Endothelial cell of umbilical vein (primary cell): ENCODE results near the gene RNF214. TPM values are rescaled to one million over a fixed set of nuclear protein-coding genes. Genes with fewer than 3 reads are reported as not detected.

ENCODE experiments used
- BruUV-seq: library from RNA; stranded (reverse); fragments of 400-500 nt; replicated peaks from 2 replicates; lab custom pipeline; 2021; lab: Mats Ljungman, UMichigan
- CTCF ChIA-PET: fragments of 300-600, 350-600 bp; sonication (Branson Sonifier 250); formaldehyde crosslinking; loops from one replicate; lab custom pipeline; 2021; ENCODE audit warnings: antibody characterized with exemption, inconsistent platforms; lab: Charles Lee
- POLR2A ChIA-PET: fragments of 300-600, 350-600 bp; sonication (Branson Sonifier 250); formaldehyde crosslinking; loops from one replicate; lab custom pipeline; 2021; ENCODE audit warnings: antibody characterized with exemption, inconsistent platforms; lab: Charles Lee
- DNase-seq: peaks from one replicate; pipeline ENCODE4 v3.0.0-alpha.2; 2011; ENCODE audit warnings: low read depth, low spot score
- FAIRE-seq: peaks from 2 replicates; lab custom pipeline; 2011; peaks lifted over from hg19 to GRCh38; lab: Jason Lieb, UNC
- H2AFZ ChIP-seq: 2 replicates; pipeline ENCODE4 v1.6.0; 2012; ENCODE audit warnings: low read depth, low read length, control low read depth, inconsistent platforms
- H3K27ac ChIP-seq: 2 replicates; pipeline ENCODE4 v1.5.1; 2011; ENCODE audit warnings: low read depth, mild to moderate bottlenecking, control low read depth, low read length, moderate library complexity; ENCODE audit not compliant: insufficient read depth
- H3K27me3 ChIP-seq, 2 experiments: 2 replicates each; pipeline versions ENCODE4 v1.6.0 to v1.6.1; 2011; ENCODE audit warnings: low read length in 2 of 2, mixed read lengths in 1 of 2; ENCODE audit not compliant: control insufficient read depth in 2 of 2, insufficient read depth in 2 of 2
- H3K36me3 ChIP-seq, 2 experiments: 2 replicates in 1 of 2; 3 replicates in 1 of 2; pipeline ENCODE4 v1.5.1; 2011; ENCODE audit warnings: low read length in 2 of 2, mild to moderate bottlenecking in 1 of 2, moderate library complexity in 1 of 2; ENCODE audit not compliant: control insufficient read depth in 2 of 2, insufficient read depth in 2 of 2; ENCODE audit errors: extremely low read depth in 1 of 2
- H3K4me1 ChIP-seq: 3 replicates; pipeline ENCODE4 v1.5.1; 2011; ENCODE audit warnings: mild to moderate bottlenecking, low read length; ENCODE audit not compliant: control insufficient read depth, insufficient read depth; ENCODE audit errors: extremely low read depth
- H3K4me2 ChIP-seq: 2 replicates; pipeline ENCODE4 v1.6.1; 2011; ENCODE audit warnings: low read length, control low read depth, mixed read lengths; ENCODE audit not compliant: insufficient read depth
- H3K4me3 ChIP-seq, 3 experiments: fragments of 200-600 bp in 1 of 3; sonication (generic), shearing (Covaris generic) in 1 of 3; replicated peaks in 1 of 3; 2 replicates each; pipeline ENCODE4 v1.5.1; 2011 to 2016; ENCODE audit warnings: control low read depth in 3 of 3, low read length in 3 of 3, mild to moderate bottlenecking in 2 of 3, inconsistent platforms in 1 of 3, low read depth in 1 of 3, moderate library complexity in 1 of 3; ENCODE audit not compliant: insufficient read depth in 1 of 3
- H3K79me2 ChIP-seq: 2 replicates; pipeline ENCODE4 v1.6.0; 2012; ENCODE audit warnings: low read length, inconsistent platforms; ENCODE audit not compliant: control insufficient read depth, insufficient read depth
- H3K9ac ChIP-seq: replicated peaks from 2 replicates; pipeline ENCODE3; 2011; ENCODE audit warnings: low read length, control low read depth; ENCODE audit not compliant: insufficient read depth; ENCODE audit errors: extremely low read depth
- H3K9me1 ChIP-seq: replicated peaks from 3 replicates; pipeline ENCODE4 v1.6.0; 2011; ENCODE audit warnings: mild to moderate bottlenecking, low read length; ENCODE audit not compliant: control insufficient read depth, insufficient read depth; ENCODE audit errors: extremely low read depth
- H3K9me3 ChIP-seq: replicated peaks from 2 replicates; pipeline ENCODE4 v1.5.1; 2012; ENCODE audit warnings: low read length, inconsistent platforms; ENCODE audit not compliant: control insufficient read depth, insufficient read depth
- H4K20me1 ChIP-seq: replicated peaks from 2 replicates; pipeline ENCODE3; 2011; ENCODE audit warnings: mild to moderate bottlenecking, low read length; ENCODE audit not compliant: control insufficient read depth, insufficient read depth; ENCODE audit errors: extremely low read depth
- CTCF ChIP-seq, 2 donors: IDR thresholded peaks; 1 replicate in 1 of 2; 2 replicates in 1 of 2; pipeline ENCODE4 v1.5.1; 2011; ENCODE audit warnings: low read length in 2 of 2, mild to moderate bottlenecking in 2 of 2, moderate library complexity in 2 of 2, control low read depth in 1 of 2, inconsistent platforms in 1 of 2, low read depth in 1 of 2; ENCODE audit not compliant: insufficient read depth in 1 of 2; ENCODE audit errors: extremely low read depth in 1 of 2
- EZH2 ChIP-seq: IDR thresholded peaks from 2 replicates; pipeline ENCODE4 v1.6.1; 2012; ENCODE audit warnings: borderline replicate concordance, low read depth, mild to moderate bottlenecking, moderate library complexity, low read length, inconsistent platforms; ENCODE audit not compliant: severe bottlenecking
- FOS ChIP-seq: IDR thresholded peaks from 2 replicates; pipeline ENCODE4 v1.6.1; 2011; ENCODE audit warnings: mild to moderate bottlenecking, low read length, moderate library complexity, borderline replicate concordance; ENCODE audit not compliant: insufficient read depth
- GATA2 ChIP-seq: IDR thresholded peaks from 2 replicates; pipeline ENCODE4 v1.7.0; 2011; ENCODE audit warnings: low read depth, mild to moderate bottlenecking, moderate library complexity, mixed read lengths, low read length; ENCODE audit not compliant: insufficient read length, insufficient read depth
- JUN ChIP-seq: IDR thresholded peaks from 2 replicates; pipeline ENCODE4 v1.6.1; 2011; ENCODE audit warnings: borderline replicate concordance, low read depth; ENCODE audit not compliant: insufficient read length, insufficient read depth
- MAX ChIP-seq: IDR thresholded peaks from 2 replicates; pipeline ENCODE4 v1.6.1; 2011; ENCODE audit not compliant: insufficient read depth, insufficient read length
- MYC ChIP-seq: IDR thresholded peaks from one replicate; pipeline ENCODE4 v1.6.1; 2011; ENCODE audit warnings: mild to moderate bottlenecking, low read depth, low read length
- POLR2A ChIP-seq: IDR thresholded peaks from 2 replicates; pipeline ENCODE4 v1.6.1; 2012; ENCODE audit warnings: low read depth, mild to moderate bottlenecking, control low read depth, low read length
- POLR2AphosphoS5 ChIP-seq: IDR thresholded peaks from 2 replicates; pipeline ENCODE4 v1.6.1; 2012; ENCODE audit warnings: low read depth, mild to moderate bottlenecking, control low read depth, low read length, moderate library complexity; ENCODE audit not compliant: insufficient read depth
- dilution Hi-C: fragments of 300-500 bp; cut with MboI; formaldehyde crosslinking; loops from one replicate; pipeline ENCODE4 v1.15.0; 2019; ENCODE audit warnings: low sequenced_read_pairs; ENCODE audit not compliant: extremely low pct_ligation_motif_present
- intact Hi-C: fragments of 100-400 bp; cut with micrococcal nuclease; formaldehyde crosslinking; loops from one replicate; pipeline ENCODE4 v1.10.0; 2022
- polyA plus RNA-seq, 4 experiments: library from polyadenylated mRNA; depleted of rRNA in 3 of 4; stranded (reverse) in 3 of 4; unstranded in 1 of 4; fragments of >200 nt; gene quantifications; 2 replicates each; pipeline versions ENCODE4 v1.2.1 to v1.2.3, GENCODE V29; 2011 to 2012; ENCODE audit warnings: missing spikeins in 1 of 4
- total RNA-seq: library from RNA; stranded (reverse); gene quantifications from 2 replicates; pipeline ENCODE4 v1.2.3, GENCODE V29; 2021

Gene RNF214
- total and polyA plus RNA-seq, 2 donors (not counting 3 experiments of a cell fraction or from before 2014, with no cell fraction given) = 24.3 to 28.2 TPM

- peaks cover 2 to 5% of the 10 kb centered on the region in 2 experiments for H3K36me3 ChIP-seq
- no peaks in the 10 kb centered on the region for H3K27me3 ChIP-seq
- H4K20me1 ChIP-seq = no peaks in the 10 kb centered on the region
- H3K9ac ChIP-seq = no peak overlapping the region
- no peaks in the 10 kb centered on the region for H3K9me1 ChIP-seq
- H3K4me3 ChIP-seq = no peak overlapping the region
- no peaks in the 10 kb centered on the region for H3K9me3 ChIP-seq
- ChIA-PET CTCF (interaction anchor here (1.0 to 1.4 kb wide), 2 partner anchors 13 to 129 kb away, joined by 3 read pairs; no protein-coding TSS in a partner anchor), POLR2A (no interaction called here)
- no peak for TF ChIP-seq MYC
- TF ChIP-seq EZH2 = no peak
- no peak for TF ChIP-seq FOS
- TF ChIP-seq POLR2A = no peak
- H3K4me2 ChIP-seq = no peak overlapping the region
- H3K79me2 ChIP-seq = no peaks in the 10 kb centered on the region
- H2AFZ ChIP-seq = no peak overlapping the region
- FAIRE-seq = no peak
- H3K27ac ChIP-seq = no peak overlapping the region
- H3K4me1 ChIP-seq = no peaks in the 10 kb centered on the region
- no peak for DNase-seq
- dilution Hi-C loops (no loop called here), intact Hi-C loops (no loop called here)
- no TSS peak for BruUV-seq
Observed at GRCh38 chr11:117296881-117297280, 64.4 kb downstream of the RNF214 start.

- Histone ChIP-seq H3K9ac (no peak overlapping the region), H3K79me2 (no peaks in the 10 kb centered on the region), H3K27me3 (no peaks in the 10 kb centered on the region), H3K9me1 (no peaks in the 10 kb centered on the region), H3K36me3 (peaks cover 0 to 5% of the 10 kb centered on the region in 2 experiments), H3K9me3 (no peaks in the 10 kb centered on the region), H3K4me2 (no peak overlapping the region), H4K20me1 (no peaks in the 10 kb centered on the region), H3K4me1 (no peaks in the 10 kb centered on the region), H3K27ac (no peak overlapping the region), H3K4me3 (no peak overlapping the region), H2AFZ (no peak overlapping the region)
- ChIA-PET POLR2A (no interaction called here), CTCF (no interaction called here)
- TF ChIP-seq GATA2 = no peak
- no peak for TF ChIP-seq MYC
- TF ChIP-seq POLR2A = no peak
- TF ChIP-seq JUN = no peak
- no peak for TF ChIP-seq CTCF (IDR thresholded peaks at IDR 0.05; ENCODE audit: extremely low read depth in 1 of 2, insufficient read depth in 1 of 2, low read depth in 1 of 2, low read length in 2 of 2)
- TF ChIP-seq FOS = no peak
- TF ChIP-seq MAX = no peak
- no peak for TF ChIP-seq POLR2AphosphoS5
- no peak for TF ChIP-seq EZH2
- dilution Hi-C loops (no loop called here), intact Hi-C loops (no loop called here)
- FAIRE-seq (no peak), DNase-seq (no peak)
- no TSS peak for BruUV-seq
Observed at GRCh38 chr11:117298195-117298594, 65.7 kb downstream of the RNF214 start.
